ENCODE measurements around the gene MBD3.

Gene MBD3

GRCh38 chr19:1527650-1528309, 64.9 kb downstream of the MBD3 start:
- Histone ChIP-seq H3K4me1 (ENCODE audit: low read length) (no peaks in the 10 kb centered on the region), H3K9ac (ENCODE audit: low read length) (no peak overlapping the region), H3K27me3 (replicated peaks; ENCODE audit: insufficient read depth, low read length) (peaks cover 88% of the 10 kb centered on the region), H3K27ac (ENCODE audit: low read length) (no peak overlapping the region), H4K20me1 (ENCODE audit: insufficient read depth, low read length) (no peaks in the 10 kb centered on the region), H3K4me3 (ENCODE audit: low read length) (no peak overlapping the region), H2AFZ (ENCODE audit: low read length) (no peak overlapping the region), H3K4me2 (ENCODE audit: low read depth, low read length) (no peak overlapping the region), H3K9me3 (replicated peaks; ENCODE audit: insufficient read depth, low read length) (no peaks in the 10 kb centered on the region), H3F3A (ENCODE audit: insufficient read depth, low read length) (no peaks in the 10 kb centered on the region), H3K9me2 (replicated peaks; ENCODE audit: insufficient read depth, low read length) (no peaks in the 10 kb centered on the region), H3K36me3 (replicated peaks; ENCODE audit: insufficient read depth, low read length) (no peaks in the 10 kb centered on the region), H3K79me2 (ENCODE audit: low read length) (no peaks in the 10 kb centered on the region)
- TF ChIP-seq CTCF (IDR thresholded peaks at IDR 0.05; ENCODE audit: low read length) = no peak
- no peak for TF ChIP-seq EZH2phosphoT487 (IDR thresholded peaks at IDR 0.05; ENCODE audit: low read length)
- TF ChIP-seq EZH2 (optimal IDR thresholded peaks at IDR 0.05; ENCODE audit: low read depth, low read length) = no peak
- DNase-seq = no peak

- Histone ChIP-seq H3K9me2 (replicated peaks; ENCODE audit: insufficient read depth, low read length) (no peaks in the 10 kb centered on the region), H3K27me3 (replicated peaks; ENCODE audit: insufficient read depth, low read length) (peaks cover 91% of the 10 kb centered on the region), H3K79me2 (ENCODE audit: low read length) (no peaks in the 10 kb centered on the region), H3K27ac (ENCODE audit: low read length) (no peak overlapping the region), H3F3A (ENCODE audit: insufficient read depth, low read length) (no peaks in the 10 kb centered on the region), H4K20me1 (ENCODE audit: insufficient read depth, low read length) (no peaks in the 10 kb centered on the region), H3K4me3 (ENCODE audit: low read length) (no peak overlapping the region), H3K9me3 (replicated peaks; ENCODE audit: insufficient read depth, low read length) (no peaks in the 10 kb centered on the region), H3K4me2 (ENCODE audit: low read depth, low read length) (no peak overlapping the region), H2AFZ (ENCODE audit: low read length) (no peak overlapping the region), H3K9ac (ENCODE audit: low read length) (no peak overlapping the region), H3K4me1 (ENCODE audit: low read length) (no peaks in the 10 kb centered on the region), H3K36me3 (replicated peaks; ENCODE audit: insufficient read depth, low read length) (no peaks in the 10 kb centered on the region)
- DNase-seq = no peak
- no peak for TF ChIP-seq EZH2phosphoT487 (IDR thresholded peaks at IDR 0.05; ENCODE audit: low read length)
- no peak for TF ChIP-seq CTCF (IDR thresholded peaks at IDR 0.05; ENCODE audit: low read length)
- TF ChIP-seq EZH2 (optimal IDR thresholded peaks at IDR 0.05; ENCODE audit: low read depth, low read length) = no peak
Measured at GRCh38 chr19:1526979-1527649, 65.6 kb downstream of the MBD3 start.

- H3K27me3 ChIP-seq (replicated peaks; ENCODE audit: insufficient read depth, low read length) = peaks cover 91% of the 10 kb centered on the region
- DNase-seq = no peak
- no peak overlapping the region for H3K9ac ChIP-seq (ENCODE audit: low read length)
- H3K4me1 ChIP-seq (ENCODE audit: low read length) = no peaks in the 10 kb centered on the region
- no peak overlapping the region for H3K27ac ChIP-seq (ENCODE audit: low read length)
- H3F3A ChIP-seq (ENCODE audit: insufficient read depth, low read length) = no peaks in the 10 kb centered on the region
- no peaks in the 10 kb centered on the region for H3K79me2 ChIP-seq (ENCODE audit: low read length)
- no peaks in the 10 kb centered on the region for H3K9me3 ChIP-seq (replicated peaks; ENCODE audit: insufficient read depth, low read length)
- no peaks in the 10 kb centered on the region for H3K36me3 ChIP-seq (replicated peaks; ENCODE audit: insufficient read depth, low read length)
- H3K9me2 ChIP-seq (replicated peaks; ENCODE audit: insufficient read depth, low read length) = no peaks in the 10 kb centered on the region
- no peak overlapping the region for H3K4me3 ChIP-seq (ENCODE audit: low read length)
- no peak overlapping the region for H3K4me2 ChIP-seq (ENCODE audit: low read depth, low read length)
- H2AFZ ChIP-seq (ENCODE audit: low read length) = no peak overlapping the region
- H4K20me1 ChIP-seq (ENCODE audit: insufficient read depth, low read length) = no peaks in the 10 kb centered on the region
- no peak for TF ChIP-seq EZH2phosphoT487 (IDR thresholded peaks at IDR 0.05; ENCODE audit: low read length)
- no peak for TF ChIP-seq EZH2 (optimal IDR thresholded peaks at IDR 0.05; ENCODE audit: low read depth, low read length)
- no peak for TF ChIP-seq CTCF (IDR thresholded peaks at IDR 0.05; ENCODE audit: low read length)
Measured at GRCh38 chr19:1526066-1526778, 66.4 kb downstream of the MBD3 start.
